Measurements from ENCODE around the gene TAPBP.

- no peak for TF ChIP-seq POLR2AphosphoS5 (IDR thresholded peaks at IDR 0.05; ENCODE audit: insufficient read depth in 1 of 2, low read depth in 1 of 2)
- TF ChIP-seq POLR2A (IDR thresholded peaks at IDR 0.05) = no peak
Observed at GRCh38 chr6:33305052-33305451, 8.8 kb downstream of the TAPBP start.

All from vagina (tissue), 2 donors.